RWPE2 (cell line): ENCODE measurements around the gene PEA15.
A peak's percentile ranks its signal among the peaks of the same experiment; 100 is the strongest.

Experiments
- ATAC-seq: fragments of 200-7000 bp; cut with Tn5 transposase; 3 replicates; pipeline ENCODE4 v1.9.1; 2021; ENCODE audit warnings: low read depth
- DNase-seq: peaks from one replicate; pipeline ENCODE4 v3.0.0-alpha.2; 2020; ENCODE audit warnings: low spot score
- H3K27ac ChIP-seq: fragments of 450-650 bp; 2 replicates; pipeline ENCODE4 v1.5.1; 2017; ENCODE audit warnings: mild to moderate bottlenecking; ENCODE audit not compliant: poor library complexity, severe bottlenecking
- H3K27me3 ChIP-seq: fragments of 250-450 bp; sonication (Bioruptor Pico); 2 replicates; pipeline ENCODE4 v1.5.1; 2021; ENCODE audit warnings: mild to moderate bottlenecking, moderate library complexity; ENCODE audit not compliant: insufficient read depth, poor library complexity, severe bottlenecking
- H3K36me3 ChIP-seq: fragments of 250-450 bp; sonication (Bioruptor Pico); 2 replicates; pipeline ENCODE4 v1.5.1; 2020; ENCODE audit warnings: low read depth, mild to moderate bottlenecking, moderate library complexity
- H3K4me1 ChIP-seq: fragments of 250-450 bp; sonication (Bioruptor Pico); 2 replicates; pipeline ENCODE4 v1.5.1; 2021; ENCODE audit warnings: mild to moderate bottlenecking, moderate library complexity; ENCODE audit not compliant: insufficient read depth, poor library complexity, severe bottlenecking
- H3K4me3 ChIP-seq: fragments of 250-450 bp; sonication (Bioruptor Pico); 2 replicates; pipeline ENCODE4 v1.5.1; 2021; ENCODE audit warnings: mild to moderate bottlenecking, moderate library complexity; ENCODE audit not compliant: severe bottlenecking
- H3K9me3 ChIP-seq: fragments of 250-450 bp; sonication (Bioruptor Pico); 2 replicates; pipeline ENCODE4 v1.5.1; 2021; ENCODE audit warnings: mild to moderate bottlenecking, moderate library complexity; ENCODE audit not compliant: severe bottlenecking
- CTCF ChIP-seq: fragments of 450-650 bp; IDR thresholded peaks from one replicate; pipeline ENCODE4 v1.5.1; 2017; ENCODE audit warnings: mild to moderate bottlenecking, moderate library complexity; ENCODE audit not compliant: poor library complexity, severe bottlenecking

The PEA15 gene

GRCh38 chr1:160169553-160170399, 35.4 kb upstream of the PEA15 start:
- DNase-seq: no peak
- no peak overlapping the region for H3K27ac ChIP-seq
- peaks cover 6% of the 10 kb centered on the region for H3K4me1 ChIP-seq
- no peak for ATAC-seq
- H3K9me3 ChIP-seq: no peaks in the 10 kb centered on the region
- no peaks in the 10 kb centered on the region for H3K36me3 ChIP-seq
- H3K4me3 ChIP-seq: no peak overlapping the region
- TF ChIP-seq CTCF: no peak
- H3K27me3 ChIP-seq: no peaks in the 10 kb centered on the region

- Histone ChIP-seq H3K4me1 (peaks cover 6% of the 10 kb centered on the region), H3K27ac (no peak overlapping the region), H3K27me3 (no peaks in the 10 kb centered on the region), H3K4me3 (no peak overlapping the region), H3K9me3 (no peaks in the 10 kb centered on the region), H3K36me3 (no peaks in the 10 kb centered on the region)
- ATAC-seq (peak; percentile 88), DNase-seq (no peak)
- TF ChIP-seq CTCF: no peak
Observed at GRCh38 chr1:160171354-160171753, 33.8 kb upstream of the PEA15 start.

- H3K27ac ChIP-seq: no peak overlapping the region
Observed at GRCh38 chr1:160171980-160172379, 33.2 kb upstream of the PEA15 start.

GRCh38 chr1:160177231-160177630, 28.0 kb upstream of the PEA15 start:
- Histone ChIP-seq H3K27me3 (no peaks in the 10 kb centered on the region), H3K27ac (no peak overlapping the region), H3K4me3 (no peak overlapping the region), H3K4me1 (no peaks in the 10 kb centered on the region), H3K9me3 (no peaks in the 10 kb centered on the region), H3K36me3 (no peaks in the 10 kb centered on the region)
- DNase-seq (no peak), ATAC-seq (no peak)
- no peak for TF ChIP-seq CTCF

More at GRCh38 chr1:160171980-160172379, 33.2 kb upstream of the PEA15 start:
- Histone ChIP-seq H3K4me1 (peaks cover 6% of the 10 kb centered on the region), H3K27me3 (no peaks in the 10 kb centered on the region), H3K4me3 (no peak overlapping the region), H3K9me3 (no peaks in the 10 kb centered on the region), H3K36me3 (no peaks in the 10 kb centered on the region)
- ATAC-seq: no peak
- DNase-seq: no peak
- no peak for TF ChIP-seq CTCF

GRCh38 chr1:160177667-160178066, 27.5 kb upstream of the PEA15 start:
- H3K9me3 ChIP-seq: no peaks in the 10 kb centered on the region
- H3K4me1 ChIP-seq: no peaks in the 10 kb centered on the region
- no peaks in the 10 kb centered on the region for H3K36me3 ChIP-seq
- H3K27me3 ChIP-seq: no peaks in the 10 kb centered on the region
- H3K4me3 ChIP-seq: no peak overlapping the region
- DNase-seq (no peak), ATAC-seq (no peak)
- TF ChIP-seq CTCF: no peak
- H3K27ac ChIP-seq: no peak overlapping the region
